Measurements from ENCODE around the gene SLC28A3.

SLC28A3 gene

DNA sequence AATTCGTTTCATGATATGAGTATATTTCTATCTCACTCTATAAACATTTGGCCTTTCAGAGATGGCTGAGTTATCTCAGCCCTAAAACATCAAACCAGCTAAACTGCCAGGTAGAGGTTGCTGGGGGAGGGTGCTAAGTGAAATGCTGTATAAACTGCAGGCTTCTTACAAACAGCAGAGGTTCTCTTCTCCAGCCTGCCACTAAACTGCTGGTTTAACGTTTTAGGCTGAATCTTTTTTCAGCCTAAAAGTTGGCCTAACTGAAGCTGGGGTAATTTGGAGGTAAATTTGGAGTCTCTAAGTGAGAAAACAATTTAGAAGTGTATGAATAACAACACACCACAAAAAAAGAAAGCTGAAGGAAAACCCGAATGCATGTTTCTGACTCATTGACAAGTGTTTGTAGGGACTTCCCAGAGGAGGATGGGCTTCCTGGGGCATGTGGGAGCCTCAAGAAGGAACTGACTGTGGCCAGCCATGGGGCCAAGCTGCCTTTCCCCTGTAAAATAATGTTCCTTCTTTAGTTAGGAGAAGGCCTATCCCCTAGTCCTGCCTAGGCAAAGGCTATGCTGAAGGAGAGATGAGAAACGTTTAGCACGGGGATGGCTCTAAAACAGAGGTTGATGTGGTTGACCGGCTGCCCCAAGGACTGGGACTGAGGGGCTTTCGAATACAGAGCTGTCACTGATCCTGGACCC is 44.3 kb downstream of the SLC28A3 start:
- no peak for DNase-seq

DNA sequence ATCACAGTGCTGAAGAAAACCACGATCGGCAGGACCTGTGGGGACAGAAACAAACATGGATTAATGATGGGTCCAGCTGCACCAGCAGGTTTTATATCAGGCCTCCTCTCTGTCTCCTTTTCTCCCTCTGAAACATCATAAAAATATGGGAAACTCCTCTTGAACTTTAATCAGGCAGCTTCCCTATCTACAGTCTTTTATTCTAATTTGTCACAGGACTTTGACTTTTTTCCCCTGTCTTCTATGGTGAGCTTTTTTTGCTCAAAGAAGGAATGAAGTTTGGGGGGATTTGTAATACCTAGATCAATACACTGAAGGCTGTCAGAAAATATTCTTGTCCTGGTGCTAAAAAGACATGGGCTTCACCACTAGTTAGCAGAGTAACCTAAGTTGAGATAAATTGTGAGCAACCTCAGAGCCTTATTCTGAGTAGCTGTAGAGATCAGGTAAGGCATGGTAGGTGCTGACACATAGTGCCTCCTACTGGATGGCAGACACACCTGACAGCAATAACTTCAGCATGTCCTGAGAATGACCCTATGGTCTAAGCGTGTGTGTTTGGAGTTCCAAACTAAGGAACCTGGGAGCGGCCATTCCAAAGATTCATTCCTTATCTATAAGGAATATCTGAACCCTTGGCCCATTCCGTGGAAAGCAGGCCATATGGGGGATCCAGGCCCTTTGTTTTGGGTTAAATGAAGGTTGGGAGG is 46.2 kb downstream of the SLC28A3 start:
- no peak for DNase-seq

DNA sequence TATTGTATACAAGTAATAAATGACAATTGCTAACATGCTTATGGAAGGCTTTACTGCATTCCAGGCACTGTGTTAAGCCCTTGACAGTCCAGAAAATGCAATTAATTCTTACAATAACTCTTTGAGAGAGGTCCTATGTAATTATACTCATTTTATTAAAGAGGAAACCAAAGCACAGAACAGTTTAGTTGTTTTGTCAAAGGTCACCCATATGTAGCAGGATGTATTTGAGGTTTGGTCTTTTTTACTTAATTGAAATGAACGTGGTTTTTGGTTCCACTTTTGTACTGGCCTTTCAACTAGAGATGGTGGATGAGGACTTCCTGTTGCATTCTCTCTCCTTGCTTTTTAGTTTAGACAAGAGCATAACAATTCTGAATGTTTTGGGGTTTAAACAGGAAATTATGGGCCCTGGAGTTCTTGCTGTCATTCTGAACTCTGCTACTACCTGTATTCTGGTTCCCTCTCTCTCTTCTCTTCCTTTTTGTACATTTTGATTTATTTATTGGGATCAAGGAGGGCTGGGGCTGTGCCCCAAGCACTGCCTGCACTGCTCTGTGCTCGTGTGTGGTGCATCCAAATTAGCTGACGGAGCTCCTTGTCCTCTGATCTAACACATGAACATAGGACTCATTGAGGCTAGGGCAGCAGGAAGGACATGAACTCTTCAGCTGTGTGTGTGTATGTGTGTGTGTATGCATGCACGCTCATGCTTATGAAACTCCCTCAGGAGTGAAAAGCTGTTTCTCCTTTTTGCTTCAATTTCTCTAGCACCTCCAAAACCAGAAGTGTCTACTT is 47.4 kb downstream of the SLC28A3 start:
- no peak for DNase-seq

DNA sequence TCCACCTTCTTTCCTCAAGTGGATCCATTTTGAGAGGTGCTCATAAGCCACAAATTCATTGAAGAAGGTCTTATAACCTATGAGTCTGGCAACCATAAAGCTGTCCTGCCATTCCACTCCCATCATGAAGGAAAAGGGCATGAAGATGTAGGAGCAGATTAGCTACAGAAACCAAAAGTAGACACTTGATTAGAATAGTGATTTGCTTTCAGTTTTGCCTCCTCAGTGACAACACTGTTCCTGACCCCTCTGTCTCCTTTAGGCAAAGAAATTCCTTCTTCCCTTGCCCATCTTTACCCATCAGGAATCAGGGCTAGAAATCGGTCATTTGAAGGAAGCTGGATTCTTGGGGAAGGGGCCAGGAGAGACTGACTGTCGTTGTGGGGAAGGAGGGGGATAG is 55.2 kb downstream of the SLC28A3 start:
- no peak for DNase-seq

DNA sequence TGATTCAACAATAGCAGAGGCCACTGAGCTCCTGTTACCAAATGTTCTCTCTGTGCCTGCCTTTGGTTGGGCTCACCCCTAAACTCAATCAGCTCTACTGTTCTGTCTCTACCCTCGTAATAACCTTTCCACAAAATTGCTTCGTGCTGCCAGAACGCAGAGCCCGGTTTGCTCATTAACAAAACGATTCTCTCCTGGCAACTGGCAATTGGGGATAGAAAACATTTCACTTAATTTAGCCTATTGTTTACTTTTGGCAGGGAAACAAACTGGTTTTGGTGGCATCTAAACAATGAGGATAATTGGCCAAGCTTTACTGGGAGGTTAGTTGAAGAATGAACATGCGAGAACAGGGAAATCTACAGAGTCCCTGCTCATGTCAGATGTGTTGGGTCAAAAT is 56.6 kb downstream of the SLC28A3 start:
- no peak for DNase-seq

DNA sequence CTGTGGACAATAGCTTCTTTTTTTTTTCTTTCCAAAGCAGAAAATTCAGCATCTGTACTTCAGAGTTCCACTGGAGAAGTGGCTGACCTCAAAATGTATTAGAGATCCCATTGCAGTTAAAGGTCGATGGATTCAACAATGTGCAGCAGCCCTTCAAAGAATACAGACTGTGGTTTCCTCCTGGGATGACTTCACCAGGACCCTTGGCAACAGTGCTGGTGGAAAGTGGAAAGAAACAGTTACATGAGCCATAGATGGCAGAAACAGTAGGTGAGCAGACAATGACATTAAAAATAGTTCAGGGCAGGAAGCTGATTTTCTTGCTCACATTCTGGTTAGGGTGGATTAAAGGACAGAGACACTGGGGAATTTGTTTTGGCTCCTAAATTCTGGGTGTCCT is 62.4 kb downstream of the SLC28A3 start:
- DNase-seq, result no peak

DNA sequence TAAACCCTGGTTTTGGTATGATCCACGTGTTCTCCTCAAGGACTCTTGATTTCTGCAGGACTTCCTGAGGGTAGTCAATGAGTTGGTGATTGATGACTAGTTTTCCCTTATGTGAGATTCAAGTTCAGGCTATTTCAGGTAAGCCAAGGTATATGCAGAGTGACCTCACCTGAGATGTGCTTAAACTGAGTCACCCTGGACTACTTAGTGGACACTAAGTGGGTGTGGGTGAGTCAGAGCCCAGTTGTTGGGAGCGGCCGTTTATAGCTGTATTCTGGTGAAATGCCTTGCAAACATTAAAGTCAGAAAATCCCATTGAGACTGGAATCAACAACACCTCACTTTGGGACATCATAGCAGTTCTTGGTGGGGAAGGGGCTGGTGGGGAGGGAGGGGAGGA is 62.9 kb downstream of the SLC28A3 start:
- no peak for DNase-seq

DNA sequence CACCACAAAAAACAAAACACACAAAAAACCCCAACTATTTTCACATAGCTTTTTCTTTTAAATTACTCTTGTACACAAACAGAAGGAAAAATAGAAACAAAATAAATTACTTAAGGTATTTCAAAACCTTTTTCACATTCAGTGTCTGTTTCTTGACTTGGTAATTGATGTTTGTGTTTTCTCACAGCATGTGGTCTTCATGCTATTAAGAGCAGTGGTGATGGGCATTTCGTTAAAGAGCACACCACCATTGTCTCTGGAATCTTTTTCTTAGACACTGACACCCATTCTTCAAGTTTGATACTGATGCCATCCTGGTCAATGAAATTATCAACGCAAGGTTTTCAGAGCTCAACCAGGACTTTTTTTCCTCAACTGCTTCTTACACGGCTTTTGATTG is 63.8 kb downstream of the SLC28A3 start:
- no peak for DNase-seq

DNA sequence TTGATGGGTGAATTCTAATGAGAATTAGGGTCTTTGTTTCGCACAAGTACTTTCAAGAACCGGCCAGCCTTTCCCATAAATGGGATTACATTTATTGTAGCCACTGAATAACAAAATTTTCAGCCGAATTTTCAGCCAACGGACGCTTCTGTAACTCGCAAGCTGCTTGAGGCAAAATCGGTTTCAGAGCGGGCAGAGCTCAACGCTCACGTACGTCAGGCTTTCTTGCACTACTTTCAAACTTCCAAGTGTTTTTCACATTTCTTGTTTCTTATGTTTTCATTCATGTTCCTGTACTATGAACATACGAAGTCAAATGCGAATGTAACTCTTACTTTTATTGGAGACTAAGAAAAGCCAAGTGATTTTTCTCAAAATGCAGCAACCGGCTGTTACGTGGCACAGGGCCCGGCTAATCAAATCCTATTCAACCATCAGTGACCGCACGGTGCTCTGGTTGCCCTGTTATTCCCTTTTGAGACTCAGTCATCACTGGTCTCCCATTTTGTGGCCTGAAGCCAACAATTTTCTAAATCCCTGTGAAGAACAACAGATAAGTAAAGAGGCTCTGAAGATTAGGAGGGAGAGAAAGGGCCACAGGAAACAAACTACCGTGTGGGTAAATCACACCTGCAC is 68.5 kb downstream of the SLC28A3 start:
- no peak for DNase-seq

DNA sequence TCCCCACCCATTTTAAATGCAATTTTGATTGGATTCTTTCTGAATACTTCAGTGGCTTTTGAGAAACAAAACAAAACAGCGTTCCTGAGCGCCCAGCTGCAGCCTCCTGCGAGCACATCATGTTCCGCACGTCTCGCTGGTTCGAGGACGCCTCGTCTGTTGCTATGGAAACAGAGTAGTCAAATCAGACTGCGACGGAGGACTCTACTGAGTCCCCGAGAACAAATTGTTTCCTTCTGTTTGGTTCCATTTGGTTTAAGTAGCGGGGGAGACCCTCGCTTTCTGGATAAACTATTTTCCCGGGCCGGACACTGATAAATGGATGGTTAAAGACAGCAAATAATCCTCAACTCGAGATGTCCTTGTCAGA is 69.0 kb downstream of the SLC28A3 start:
- no peak for DNase-seq

DNA sequence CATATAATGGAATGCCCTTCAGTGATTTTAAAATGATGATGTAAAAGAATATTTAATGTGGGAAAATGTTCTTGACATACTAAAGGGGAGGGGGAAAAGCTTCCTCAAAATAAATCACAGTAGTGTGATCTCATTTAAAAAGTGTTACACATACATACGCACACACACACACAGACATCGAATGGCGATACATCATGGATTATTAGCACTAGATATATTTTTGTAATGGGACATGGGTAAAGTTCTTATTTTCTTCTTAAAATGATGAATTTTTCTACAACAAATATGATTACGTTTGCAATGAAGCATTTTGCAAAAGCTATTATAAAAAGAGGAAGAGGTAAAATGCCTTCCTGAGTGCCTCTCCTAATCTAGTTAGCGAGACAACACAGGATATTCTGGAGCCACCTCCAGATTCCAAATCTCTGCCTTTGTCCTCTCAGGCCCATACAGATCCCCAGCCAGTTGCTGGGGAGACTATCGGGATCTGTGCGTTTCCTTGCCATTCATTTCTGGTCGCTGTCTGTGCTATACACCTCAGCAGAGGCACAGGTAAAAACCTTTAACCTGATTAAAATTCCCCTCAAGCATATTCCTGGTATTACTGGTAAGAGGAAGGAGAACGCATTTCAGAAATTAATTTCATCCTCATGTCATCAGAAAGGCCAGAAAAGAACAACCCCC is 69.6 kb downstream of the SLC28A3 start:
- no peak for DNase-seq

DNA sequence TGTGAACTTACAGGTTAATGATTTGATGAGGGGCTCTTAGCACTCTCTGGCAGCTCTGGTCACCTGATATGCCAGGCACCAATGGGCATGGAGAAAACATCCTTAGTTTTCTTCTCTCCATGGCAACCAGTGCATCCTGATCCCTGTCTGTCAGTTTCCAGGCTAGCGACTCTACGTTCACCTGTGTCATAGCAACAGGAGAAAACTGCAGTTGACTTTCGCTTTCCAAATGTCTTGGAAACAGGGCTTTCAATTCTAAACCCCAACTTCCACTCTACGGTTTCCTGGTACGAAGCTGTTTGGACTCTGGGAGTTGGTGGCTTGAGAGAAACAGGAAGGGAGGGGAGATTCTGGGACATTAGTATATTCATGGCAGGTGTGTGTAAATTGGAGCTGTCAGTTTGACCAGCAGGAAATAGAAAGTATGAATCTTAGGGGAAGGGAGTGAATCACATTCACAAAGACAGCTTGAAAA is 74.4 kb downstream of the SLC28A3 start:
- no peak for DNase-seq

DNA sequence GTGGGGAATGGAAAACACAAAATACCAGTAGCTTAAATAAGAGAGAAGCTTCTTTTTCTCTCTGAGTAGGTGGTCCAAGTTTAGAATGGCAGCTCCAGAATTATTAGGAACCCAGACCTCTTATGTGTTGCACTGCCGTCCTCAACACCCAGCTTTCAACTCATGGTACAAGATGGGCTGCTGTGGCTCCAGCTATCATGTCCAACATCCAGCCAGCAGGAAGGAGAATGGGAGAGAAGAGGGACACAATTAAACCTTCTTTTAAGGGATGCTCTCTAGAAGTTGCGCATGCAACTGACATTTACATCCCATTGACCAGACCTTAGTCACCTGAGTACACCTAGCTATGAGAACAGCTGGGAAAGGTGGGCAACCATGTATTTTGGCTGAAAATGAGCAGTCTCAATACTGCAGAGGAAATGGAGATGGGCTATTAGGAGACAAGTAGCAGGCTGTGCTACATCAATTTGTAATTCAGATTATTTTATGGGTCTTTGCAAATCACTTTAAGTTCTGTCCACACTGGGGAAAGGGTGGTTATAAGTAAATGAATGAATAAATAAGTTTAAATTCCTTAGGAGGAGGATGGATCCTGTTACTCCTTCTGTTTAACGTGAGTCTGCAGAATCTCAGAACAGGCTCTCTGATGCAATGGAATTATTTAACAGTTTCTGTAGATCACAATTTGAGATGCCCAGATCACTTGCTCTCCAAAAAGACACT is 76.1 kb downstream of the SLC28A3 start:
- DNase-seq, result no peak

DNA sequence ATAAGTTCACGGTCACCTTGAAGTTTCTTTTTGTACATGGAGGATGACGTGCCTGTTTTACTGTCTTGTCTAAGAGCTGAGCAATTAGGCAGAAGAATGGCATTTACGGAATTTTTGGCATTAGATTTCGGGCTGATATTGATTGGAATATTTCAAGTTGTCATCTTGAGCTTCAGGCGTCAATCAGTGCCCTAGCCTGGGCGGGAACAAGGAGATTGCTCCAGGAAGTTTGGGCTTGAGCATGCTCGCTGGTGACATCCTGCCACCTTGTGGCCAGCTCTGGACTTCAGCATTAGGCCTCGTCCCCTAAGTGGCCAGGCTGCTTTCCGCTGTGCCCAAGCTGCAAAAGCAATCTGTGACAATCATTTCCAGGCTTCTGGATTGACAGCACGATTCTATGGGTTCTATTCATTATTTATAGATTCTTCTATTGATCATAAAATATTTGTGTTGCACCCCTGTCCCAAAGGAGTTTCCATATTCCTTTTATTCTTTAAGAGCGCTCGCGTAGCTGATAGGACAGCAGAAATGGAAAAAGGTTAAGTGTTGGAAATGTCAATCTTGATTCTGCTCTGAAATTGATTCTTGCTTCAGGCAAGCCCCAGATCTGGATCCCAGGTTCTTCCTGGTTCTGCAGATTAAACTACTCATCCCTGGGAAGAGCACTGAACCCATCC is 79.3 kb downstream of the SLC28A3 start:
- no peak for DNase-seq

DNA sequence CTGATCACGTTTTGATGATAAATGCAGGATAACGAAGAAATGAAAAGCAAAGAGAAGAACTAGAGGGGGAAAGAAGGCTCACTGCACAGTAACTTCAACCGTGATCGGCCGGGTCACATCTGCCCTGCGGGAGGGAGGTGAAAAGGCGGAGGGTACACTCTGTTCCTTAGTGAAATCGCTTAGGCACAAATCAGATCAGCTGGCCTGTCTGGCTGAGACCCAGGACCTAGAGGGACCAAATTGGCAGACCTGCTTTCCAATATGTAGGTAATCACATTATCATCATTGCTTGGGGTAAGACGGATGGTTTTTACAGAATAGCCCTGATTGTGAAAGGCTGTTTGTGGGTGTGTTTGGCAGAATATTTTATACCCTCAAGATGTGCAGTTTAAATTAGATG is 82.2 kb downstream of the SLC28A3 start:
- no peak for DNase-seq

DNA sequence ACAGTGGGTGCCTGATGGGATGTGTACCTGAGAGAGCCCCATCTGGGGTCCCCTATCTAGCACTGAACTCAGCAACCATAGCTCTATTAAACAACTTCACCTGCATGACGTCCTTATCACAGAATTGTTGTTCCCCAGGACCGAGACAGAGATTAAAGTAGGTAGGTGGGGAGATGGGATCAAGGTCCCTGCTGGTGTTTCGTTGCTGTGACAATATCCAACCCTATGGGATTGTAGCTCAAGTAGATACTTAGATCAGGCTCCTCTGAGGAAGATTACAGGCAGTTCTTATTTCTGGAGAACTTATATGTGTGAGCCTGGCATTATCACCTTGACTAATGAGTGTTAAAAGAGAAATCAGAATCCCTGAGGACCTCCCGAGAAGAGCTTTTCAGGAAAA is 84.9 kb downstream of the SLC28A3 start:
- DNase-seq, result no peak

DNA sequence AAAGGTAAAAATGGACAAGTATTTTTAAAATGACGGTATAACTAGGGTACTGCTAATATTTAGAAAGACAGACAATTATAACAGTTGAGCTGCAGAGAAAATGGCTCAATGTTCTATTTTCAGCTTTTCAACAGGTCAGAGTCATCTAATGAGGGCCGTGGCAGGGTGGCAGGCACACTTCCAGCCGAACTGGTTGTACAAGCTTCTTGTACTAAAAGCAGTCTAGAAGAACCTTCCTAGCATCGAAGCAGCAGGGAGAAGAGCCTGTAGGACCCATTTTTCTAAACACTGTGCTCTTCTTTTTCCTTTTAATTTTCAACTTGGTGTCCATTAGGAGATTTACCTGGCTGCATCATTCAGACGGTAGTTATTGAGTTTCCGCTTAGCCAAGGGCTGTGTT is 85.6 kb downstream of the SLC28A3 start:
- DNase-seq, result no peak

DNA sequence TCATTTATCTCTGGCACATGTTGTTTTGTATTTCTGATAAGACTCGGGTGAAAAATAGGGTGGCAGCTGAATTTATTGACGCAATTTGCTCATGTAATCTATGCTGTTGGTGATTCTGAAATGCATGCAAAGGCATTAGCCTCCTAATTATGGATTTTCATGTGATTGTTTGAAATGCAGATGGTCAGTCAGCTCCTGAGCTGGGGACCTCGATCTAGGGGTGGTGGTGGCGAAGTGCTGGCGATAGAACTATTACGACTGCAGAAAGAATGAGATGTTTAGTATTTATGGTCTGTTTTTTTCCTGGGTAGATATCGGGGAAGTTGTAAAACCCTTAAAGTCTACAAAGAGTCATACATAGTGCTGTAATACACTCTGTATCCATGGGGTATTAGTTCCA is 88.6 kb downstream of the SLC28A3 start:
- no peak for DNase-seq

DNA sequence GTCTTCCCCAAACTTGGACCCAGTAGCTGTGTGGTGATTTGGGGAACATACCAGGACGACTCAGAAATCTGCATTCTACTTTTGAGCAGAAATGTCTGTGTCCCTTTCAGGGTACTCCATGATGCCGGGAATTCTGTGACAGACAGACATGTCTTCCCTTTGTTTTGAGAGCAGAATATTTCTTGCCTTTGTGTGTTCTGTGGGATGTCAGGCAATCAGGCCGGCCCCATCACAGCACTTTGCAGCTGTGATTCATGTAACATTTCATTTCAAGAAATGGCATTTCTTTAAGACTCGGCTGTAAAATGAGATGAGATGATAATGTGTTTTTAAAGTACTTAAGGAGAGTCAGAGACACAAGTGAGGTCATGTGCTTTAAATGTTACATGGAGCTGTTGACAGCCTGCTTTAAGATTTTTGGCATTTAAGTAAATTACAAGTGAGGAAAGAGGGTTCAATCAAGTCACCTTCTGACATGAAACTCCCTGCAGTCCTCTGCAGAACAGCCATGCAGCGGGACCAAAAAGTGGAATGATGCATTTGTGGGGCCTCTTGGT is 98.7 kb downstream of the SLC28A3 start:
- no peak for DNase-seq

DNA sequence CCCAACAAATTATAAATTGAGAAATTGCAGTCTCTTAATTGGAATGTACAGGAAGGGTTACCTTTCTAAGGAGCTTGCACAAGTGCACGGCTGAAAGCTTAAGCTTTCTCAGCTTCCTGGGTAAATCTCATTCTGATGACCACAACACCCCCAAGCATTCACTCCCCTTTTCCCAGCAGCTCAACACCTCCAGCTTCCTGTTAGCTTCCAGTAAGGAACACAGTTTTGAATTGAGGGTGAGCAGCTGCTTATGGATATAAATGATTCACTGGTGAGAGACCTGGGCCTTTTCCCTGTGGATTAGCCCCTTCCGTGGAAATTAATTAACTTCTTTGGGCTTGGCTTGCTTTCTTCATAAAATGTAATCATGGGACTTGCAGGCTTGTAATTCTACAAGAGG is 101.2 kb downstream of the SLC28A3 start:
- DNase-seq, result no peak

DNA sequence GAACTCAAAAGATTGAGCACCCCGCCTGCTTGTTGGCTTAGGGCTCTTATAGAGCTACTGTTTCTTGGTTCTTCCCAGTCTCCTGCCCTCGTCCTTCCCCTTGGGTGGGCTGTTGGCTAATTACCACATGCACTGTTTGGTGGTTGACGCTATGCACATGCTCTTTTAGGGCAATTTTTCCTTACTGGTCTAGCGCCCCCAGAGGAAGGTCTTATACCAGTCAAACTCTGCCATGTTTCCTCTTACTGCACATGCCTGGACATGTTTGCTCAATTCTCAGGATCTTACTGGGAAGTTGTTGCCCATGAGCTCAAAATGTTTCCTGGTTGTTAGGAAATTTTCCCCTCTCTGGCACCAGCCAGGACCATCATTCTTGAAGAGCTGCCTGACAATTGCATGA is 101.9 kb downstream of the SLC28A3 start:
- DNase-seq, result no peak

All from DMS79 (cell line).